GM19455 (cell line): ENCODE data around the gene LTC4S.

ENCODE experiments used
- ATAC-seq: cut with Tn5 transposase; IDR thresholded peaks from one replicate; pipeline ENCODE4 v1.9.1; 2021; ENCODE audit not compliant: unreplicated experiment

The LTC4S gene

GRCh38 chr5:179795049-179795862 is 1.5 kb downstream of the LTC4S start:
- ATAC-seq: peak; percentile 6

GRCh38 chr5:179795863-179796833 is 2.4 kb downstream of the LTC4S start:
- ATAC-seq: peak; percentile 80

- no peak for ATAC-seq
Observed at GRCh38 chr5:179796877-179797608, 3.3 kb downstream of the LTC4S start.

GRCh38 chr5:179797741-179798140 is 4.0 kb downstream of the LTC4S start:
- no peak for ATAC-seq

- ATAC-seq: no peak
Observed at GRCh38 chr5:179798144-179798770, 4.5 kb downstream of the LTC4S start.

GRCh38 chr5:179798771-179799643 is 5.2 kb downstream of the LTC4S start:
- ATAC-seq: no peak

GRCh38 chr5:179799644-179799973 is 5.8 kb downstream of the LTC4S start:
- no peak for ATAC-seq

GRCh38 chr5:179800071-179800695 is 6.4 kb downstream of the LTC4S start:
- no peak for ATAC-seq

GRCh38 chr5:179800696-179801201 is 7.0 kb downstream of the LTC4S start:
- no peak for ATAC-seq

- ATAC-seq: no peak
Observed at GRCh38 chr5:179801304-179802206, 7.8 kb downstream of the LTC4S start.

- ATAC-seq: no peak
Observed at GRCh38 chr5:179802207-179802883, 8.6 kb downstream of the LTC4S start.

GRCh38 chr5:179802950-179803562 is 9.3 kb downstream of the LTC4S start:
- ATAC-seq: no peak

GRCh38 chr5:179803651-179804554 is 10.1 kb downstream of the LTC4S start:
- no peak for ATAC-seq

GRCh38 chr5:179804555-179804947 is 10.8 kb downstream of the LTC4S start:
- ATAC-seq: no peak

- no peak for ATAC-seq
Observed at GRCh38 chr5:179805070-179805528, 11.3 kb downstream of the LTC4S start.
